ENCODE data around the gene DNAJB14. TPM values are rescaled to one million over a fixed set of nuclear protein-coding genes. Genes with fewer than 3 reads are reported as not detected.
A peak's percentile ranks its signal among the peaks of the same experiment; 100 is the strongest.

DNAJB14 gene
- total RNA-seq, 1 donor from 2014 or later, result 57.9 TPM

- Mint-ChIP-seq H3K4me3 (ENCODE audit: unreplicated experiment) (no peak overlapping the region), H3K4me1 (ENCODE audit: low read depth) (peaks cover 7% of the 10 kb centered on the region), H3K36me3 (ENCODE audit: low read depth) (peaks cover 10% of the 10 kb centered on the region), H3K27me3 (ENCODE audit: low read depth) (no peaks in the 10 kb centered on the region), H3K27ac (ENCODE audit: unreplicated experiment) (no peak overlapping the region), H3K9me3 (ENCODE audit: low read depth) (no peaks in the 10 kb centered on the region)
- DNase-seq (ENCODE audit: low spot score), result no peak
- peak; percentile 84 for TF ChIP-seq CTCF (IDR thresholded peaks at IDR 0.05)
Measured at GRCh38 chr4:99885063-99885664, 61.3 kb downstream of the DNAJB14 start.

GRCh38 chr4:99879458-99879857 lies 67.0 kb downstream of the DNAJB14 start:
- Mint-ChIP-seq H3K4me3 (ENCODE audit: unreplicated experiment) (no peak overlapping the region), H3K27me3 (ENCODE audit: low read depth) (no peaks in the 10 kb centered on the region), H3K27ac (ENCODE audit: unreplicated experiment) (no peak overlapping the region), H3K36me3 (ENCODE audit: low read depth) (peaks cover 15% of the 10 kb centered on the region), H3K4me1 (ENCODE audit: low read depth) (no peaks in the 10 kb centered on the region), H3K9me3 (ENCODE audit: low read depth) (no peaks in the 10 kb centered on the region)
- DNase-seq (ENCODE audit: low spot score), result no peak
- no peak for TF ChIP-seq CTCF (IDR thresholded peaks at IDR 0.05)

- Mint-ChIP-seq H3K9me3 (ENCODE audit: low read depth) (no peaks in the 10 kb centered on the region), H3K27me3 (ENCODE audit: low read depth) (no peaks in the 10 kb centered on the region), H3K4me1 (ENCODE audit: low read depth) (no peaks in the 10 kb centered on the region), H3K36me3 (ENCODE audit: low read depth) (peaks cover 15% of the 10 kb centered on the region), H3K4me3 (ENCODE audit: unreplicated experiment) (no peak overlapping the region), H3K27ac (ENCODE audit: unreplicated experiment) (no peak overlapping the region)
- no peak for DNase-seq (ENCODE audit: low spot score)
- no peak for TF ChIP-seq CTCF (IDR thresholded peaks at IDR 0.05)
Measured at GRCh38 chr4:99878604-99879003, 67.8 kb downstream of the DNAJB14 start.

- no peaks in the 10 kb centered on the region for H3K4me1 Mint-ChIP-seq (ENCODE audit: low read depth)
- H3K27me3 Mint-ChIP-seq (ENCODE audit: low read depth), result no peaks in the 10 kb centered on the region
- H3K36me3 Mint-ChIP-seq (ENCODE audit: low read depth), result peaks cover 15% of the 10 kb centered on the region
- no peak overlapping the region for H3K27ac Mint-ChIP-seq (ENCODE audit: unreplicated experiment)
- H3K4me3 Mint-ChIP-seq (ENCODE audit: unreplicated experiment), result no peak overlapping the region
- no peak for DNase-seq (ENCODE audit: low spot score)
- no peak for TF ChIP-seq CTCF (IDR thresholded peaks at IDR 0.05)
- no peaks in the 10 kb centered on the region for H3K9me3 Mint-ChIP-seq (ENCODE audit: low read depth)
Measured at GRCh38 chr4:99876946-99877345, 69.5 kb downstream of the DNAJB14 start.

- no peak for DNase-seq (ENCODE audit: low spot score)
- H3K36me3 Mint-ChIP-seq (ENCODE audit: low read depth), result peaks cover 6% of the 10 kb centered on the region
- H3K4me1 Mint-ChIP-seq (ENCODE audit: low read depth), result no peaks in the 10 kb centered on the region
- H3K4me3 Mint-ChIP-seq (ENCODE audit: unreplicated experiment), result no peak overlapping the region
- H3K27ac Mint-ChIP-seq (ENCODE audit: unreplicated experiment), result no peak overlapping the region
- H3K9me3 Mint-ChIP-seq (ENCODE audit: low read depth), result no peaks in the 10 kb centered on the region
- TF ChIP-seq CTCF (IDR thresholded peaks at IDR 0.05), result no peak
- no peaks in the 10 kb centered on the region for H3K27me3 Mint-ChIP-seq (ENCODE audit: low read depth)
Measured at GRCh38 chr4:99875071-99875470, 71.3 kb downstream of the DNAJB14 start.
